OCI-LY1 (cell line): ENCODE results near the gene UBE2S.

Experiments
- EZH2 ChIP-seq: fragments of 200-600 bp; sonication (generic), shearing (Covaris generic); IDR thresholded peaks from 2 replicates; pipeline ENCODE4 v1.8.0; 2017; ENCODE audit warnings: borderline replicate concordance, mixed run types, mild to moderate bottlenecking, antibody characterized with exemption, low read length, moderate library complexity, mixed read lengths
- TF ChIP-seq, protein P1 (sequence below): fragments of 200-600 bp; sonication (generic), shearing (Covaris generic); IDR thresholded peaks from 2 replicates; pipeline ENCODE4 v1.5.1; 2017; ENCODE audit warnings: mild to moderate bottlenecking, antibody characterized with exemption, low read length, moderate library complexity, mixed read lengths

DNA sequence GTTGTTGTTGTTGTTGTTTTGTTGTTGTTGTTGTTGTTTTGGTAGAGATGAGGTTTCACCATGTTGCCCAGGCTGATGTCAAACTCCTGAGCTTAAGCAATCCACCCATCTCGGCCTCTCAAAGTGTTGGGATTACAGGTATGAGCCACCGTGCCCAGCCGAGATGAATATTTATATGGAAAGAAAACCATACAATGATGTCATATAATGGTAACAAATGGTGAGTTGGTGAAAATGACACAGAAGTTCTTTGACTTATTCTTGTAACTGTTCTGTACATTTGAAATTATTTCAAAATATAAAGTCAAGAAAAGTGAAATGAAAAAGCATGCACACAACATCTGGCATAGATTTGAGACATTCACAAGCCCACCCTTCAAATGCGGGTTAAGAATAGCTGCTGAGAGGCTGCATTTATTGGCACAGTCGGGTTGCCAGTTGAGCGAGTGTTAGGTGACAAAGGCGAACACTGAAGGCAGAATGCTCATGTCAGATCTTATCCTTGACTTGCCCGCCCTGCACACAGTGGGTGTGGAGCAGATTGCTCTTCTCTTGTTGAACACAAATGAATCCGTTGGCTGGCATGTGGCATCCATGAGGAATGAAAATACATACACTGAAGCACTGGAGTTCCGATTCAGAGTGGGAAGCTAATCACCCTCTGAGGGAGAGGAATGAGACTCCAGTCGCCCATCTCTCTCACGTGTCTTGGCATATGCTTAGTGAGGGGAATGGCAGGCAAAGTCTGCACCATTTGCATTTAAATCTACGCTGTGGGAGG is 15.8 kb upstream of the UBE2S start:
- TF ChIP-seq, protein P1, sequence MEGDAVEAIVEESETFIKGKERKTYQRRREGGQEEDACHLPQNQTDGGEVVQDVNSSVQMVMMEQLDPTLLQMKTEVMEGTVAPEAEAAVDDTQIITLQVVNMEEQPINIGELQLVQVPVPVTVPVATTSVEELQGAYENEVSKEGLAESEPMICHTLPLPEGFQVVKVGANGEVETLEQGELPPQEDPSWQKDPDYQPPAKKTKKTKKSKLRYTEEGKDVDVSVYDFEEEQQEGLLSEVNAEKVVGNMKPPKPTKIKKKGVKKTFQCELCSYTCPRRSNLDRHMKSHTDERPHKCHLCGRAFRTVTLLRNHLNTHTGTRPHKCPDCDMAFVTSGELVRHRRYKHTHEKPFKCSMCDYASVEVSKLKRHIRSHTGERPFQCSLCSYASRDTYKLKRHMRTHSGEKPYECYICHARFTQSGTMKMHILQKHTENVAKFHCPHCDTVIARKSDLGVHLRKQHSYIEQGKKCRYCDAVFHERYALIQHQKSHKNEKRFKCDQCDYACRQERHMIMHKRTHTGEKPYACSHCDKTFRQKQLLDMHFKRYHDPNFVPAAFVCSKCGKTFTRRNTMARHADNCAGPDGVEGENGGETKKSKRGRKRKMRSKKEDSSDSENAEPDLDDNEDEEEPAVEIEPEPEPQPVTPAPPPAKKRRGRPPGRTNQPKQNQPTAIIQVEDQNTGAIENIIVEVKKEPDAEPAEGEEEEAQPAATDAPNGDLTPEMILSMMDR, result no peak
- TF ChIP-seq EZH2, result no peak
